OCI-LY7 (cell line): ENCODE results near the gene ERC1. TPM values are rescaled to one million over a fixed set of nuclear protein-coding genes. Genes with fewer than 3 reads are reported as not detected.

Experiments
- BruUV-seq: library from RNA; stranded (reverse); fragments of 400-500 nt; replicated peaks from 2 replicates; lab custom pipeline; 2021; lab: Mats Ljungman, UMichigan
- CTCF ChIA-PET: fragments of 300-600 bp; sonication (Branson Sonifier 250); formaldehyde crosslinking; loops from one replicate; lab custom pipeline; 2022; ENCODE audit warnings: antibody characterized with exemption; ENCODE audit not compliant: unreplicated experiment; lab: Charles Lee
- POLR2A ChIA-PET: fragments of 300-600 bp; sonication (Branson Sonifier 250); formaldehyde crosslinking; loops from one replicate; lab custom pipeline; 2022; ENCODE audit warnings: antibody characterized with exemption; lab: Charles Lee
- DNase-seq: peaks from one replicate; pipeline ENCODE4 v3.0.0-alpha.2; 2015; ENCODE audit warnings: low spot score
- H2AFZ ChIP-seq: fragments of 200-600 bp; sonication (generic), shearing (Covaris generic); 2 replicates; pipeline ENCODE4 v1.6.1; 2014; ENCODE audit warnings: mild to moderate bottlenecking, antibody characterized with exemption, low read length, moderate library complexity
- H3K27ac ChIP-seq: fragments of 200-600 bp; sonication (generic); 2 replicates; pipeline ENCODE4 v1.5.1; 2014; ENCODE audit warnings: mixed run types, low read depth, mild to moderate bottlenecking, moderate library complexity, low read length, inconsistent platforms; ENCODE audit not compliant: poor library complexity, severe bottlenecking
- H3K36me3 ChIP-seq: fragments of 200-600 bp; sonication (generic); 2 replicates; pipeline ENCODE4 v1.6.1; 2014; ENCODE audit warnings: mild to moderate bottlenecking, antibody characterized with exemption, low read length, moderate library complexity, mixed read lengths; ENCODE audit not compliant: insufficient read depth
- H3K4me1 ChIP-seq: fragments of 200-600 bp; sonication (generic); 2 replicates; pipeline ENCODE4 v1.5.1; 2014; ENCODE audit warnings: mild to moderate bottlenecking, low read length; ENCODE audit not compliant: insufficient read depth, poor library complexity, severe bottlenecking
- H3K4me2 ChIP-seq: fragments of 200-600 bp; sonication (generic); 2 replicates; pipeline ENCODE4 v1.6.1; 2014; ENCODE audit warnings: mild to moderate bottlenecking, low read length
- H3K4me3 ChIP-seq: fragments of 200-600 bp; sonication (generic); 2 replicates; pipeline ENCODE4 v1.5.1; 2014; ENCODE audit warnings: mild to moderate bottlenecking, low read depth, low read length; ENCODE audit not compliant: poor library complexity, severe bottlenecking
- H3K79me2 ChIP-seq: fragments of 200-600 bp; sonication (generic); 2 replicates; pipeline ENCODE4 v1.6.1; 2016; ENCODE audit warnings: low read depth, mild to moderate bottlenecking, low read length, moderate library complexity, mixed read lengths; ENCODE audit not compliant: insufficient read depth
- H3K9me2 ChIP-seq: fragments of 200-600 bp; sonication (generic); 2 replicates; pipeline ENCODE4 v1.6.1; 2016; ENCODE audit warnings: mild to moderate bottlenecking, low read length, mixed read lengths; ENCODE audit not compliant: insufficient read depth
- H3K9me3 ChIP-seq: fragments of 200-600 bp; sonication (generic); 2 replicates; pipeline ENCODE4 v1.6.1; 2014; ENCODE audit warnings: mild to moderate bottlenecking, mixed run types, low read length, mixed read lengths
- H4K20me1 ChIP-seq: fragments of 200-600 bp; sonication (generic); 2 replicates; pipeline ENCODE4 v1.6.1; 2014; ENCODE audit warnings: mild to moderate bottlenecking, antibody characterized with exemption, low read length, moderate library complexity, mixed read lengths; ENCODE audit not compliant: insufficient read depth
- EZH2phosphoT487 ChIP-seq: fragments of 200-600 bp; sonication (generic); IDR thresholded peaks from 2 replicates; pipeline ENCODE4 v1.6.1; 2018; ENCODE audit warnings: low read depth, borderline replicate concordance, mild to moderate bottlenecking, mixed run types, antibody characterized with exemption, low read length, moderate library complexity, mixed read lengths
- intact Hi-C: fragments of 100-400 bp; cut with micrococcal nuclease; formaldehyde crosslinking; loops from one replicate; pipeline ENCODE4 v1.10.0; 2022; ENCODE audit not compliant: unreplicated experiment
- total RNA-seq, 2 experiments: library from RNA; depleted of rRNA in 1 of 2; stranded (reverse); fragments of >200 nt in 1 of 2; shearing (Covaris generic) in 1 of 2; gene quantifications; 2 replicates each; pipeline ENCODE4 v1.2.3, GENCODE V29; 2014 to 2022
- TF ChIP-seq, protein P1 (sequence below): fragments of 200-600 bp; sonication (generic); conservative IDR thresholded peaks from 2 replicates; pipeline ENCODE4 v1.5.1; 2014; ENCODE audit warnings: mild to moderate bottlenecking, antibody characterized with exemption, low read length, moderate library complexity, mixed read lengths

The ERC1 gene
- total RNA-seq, 2 experiments from 2014 or later = 26.9 to 86.9 TPM

DNA sequence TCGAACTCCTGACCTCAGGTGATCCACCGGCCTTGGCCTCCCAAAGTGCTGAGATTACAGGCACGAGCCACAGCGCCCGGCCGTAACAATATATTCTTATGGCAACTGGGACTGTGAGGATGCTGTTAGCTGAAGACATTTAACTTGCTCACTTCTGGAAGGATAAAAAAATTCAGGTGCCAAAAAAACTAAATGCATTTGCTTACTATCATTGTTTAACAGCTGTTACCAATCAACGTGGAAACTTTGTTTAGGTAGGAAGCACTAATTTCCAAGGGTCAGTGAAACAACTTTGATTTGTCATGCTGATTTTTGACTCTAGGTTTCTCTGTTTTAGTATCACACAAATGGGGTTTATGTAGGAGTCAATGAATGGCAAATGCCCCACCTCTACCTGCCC, 297.3 kb downstream of the ERC1 start:
- Histone ChIP-seq H3K9me2 (no peaks in the 10 kb centered on the region), H3K4me1 (peaks cover 9% of the 10 kb centered on the region), H4K20me1 (no peaks in the 10 kb centered on the region), H3K36me3 (peaks cover 27% of the 10 kb centered on the region), H3K27ac (no peak overlapping the region), H3K79me2 (no peaks in the 10 kb centered on the region), H3K9me3 (no peaks in the 10 kb centered on the region), H3K4me3 (no peak overlapping the region), H3K4me2 (no peak overlapping the region), H2AFZ (no peak overlapping the region)
- BruUV-seq = no TSS peak
- DNase-seq = no peak
- ChIA-PET CTCF (no interaction called here), POLR2A (interaction anchor here (1.0 kb wide), 1 partner anchor 19 kb away, joined by 6 read pairs; no protein-coding TSS in a partner anchor)
- TF ChIP-seq, protein P1, sequence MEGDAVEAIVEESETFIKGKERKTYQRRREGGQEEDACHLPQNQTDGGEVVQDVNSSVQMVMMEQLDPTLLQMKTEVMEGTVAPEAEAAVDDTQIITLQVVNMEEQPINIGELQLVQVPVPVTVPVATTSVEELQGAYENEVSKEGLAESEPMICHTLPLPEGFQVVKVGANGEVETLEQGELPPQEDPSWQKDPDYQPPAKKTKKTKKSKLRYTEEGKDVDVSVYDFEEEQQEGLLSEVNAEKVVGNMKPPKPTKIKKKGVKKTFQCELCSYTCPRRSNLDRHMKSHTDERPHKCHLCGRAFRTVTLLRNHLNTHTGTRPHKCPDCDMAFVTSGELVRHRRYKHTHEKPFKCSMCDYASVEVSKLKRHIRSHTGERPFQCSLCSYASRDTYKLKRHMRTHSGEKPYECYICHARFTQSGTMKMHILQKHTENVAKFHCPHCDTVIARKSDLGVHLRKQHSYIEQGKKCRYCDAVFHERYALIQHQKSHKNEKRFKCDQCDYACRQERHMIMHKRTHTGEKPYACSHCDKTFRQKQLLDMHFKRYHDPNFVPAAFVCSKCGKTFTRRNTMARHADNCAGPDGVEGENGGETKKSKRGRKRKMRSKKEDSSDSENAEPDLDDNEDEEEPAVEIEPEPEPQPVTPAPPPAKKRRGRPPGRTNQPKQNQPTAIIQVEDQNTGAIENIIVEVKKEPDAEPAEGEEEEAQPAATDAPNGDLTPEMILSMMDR = no peak
- TF ChIP-seq EZH2phosphoT487 = no peak
- intact Hi-C loops = no loop called here

DNA sequence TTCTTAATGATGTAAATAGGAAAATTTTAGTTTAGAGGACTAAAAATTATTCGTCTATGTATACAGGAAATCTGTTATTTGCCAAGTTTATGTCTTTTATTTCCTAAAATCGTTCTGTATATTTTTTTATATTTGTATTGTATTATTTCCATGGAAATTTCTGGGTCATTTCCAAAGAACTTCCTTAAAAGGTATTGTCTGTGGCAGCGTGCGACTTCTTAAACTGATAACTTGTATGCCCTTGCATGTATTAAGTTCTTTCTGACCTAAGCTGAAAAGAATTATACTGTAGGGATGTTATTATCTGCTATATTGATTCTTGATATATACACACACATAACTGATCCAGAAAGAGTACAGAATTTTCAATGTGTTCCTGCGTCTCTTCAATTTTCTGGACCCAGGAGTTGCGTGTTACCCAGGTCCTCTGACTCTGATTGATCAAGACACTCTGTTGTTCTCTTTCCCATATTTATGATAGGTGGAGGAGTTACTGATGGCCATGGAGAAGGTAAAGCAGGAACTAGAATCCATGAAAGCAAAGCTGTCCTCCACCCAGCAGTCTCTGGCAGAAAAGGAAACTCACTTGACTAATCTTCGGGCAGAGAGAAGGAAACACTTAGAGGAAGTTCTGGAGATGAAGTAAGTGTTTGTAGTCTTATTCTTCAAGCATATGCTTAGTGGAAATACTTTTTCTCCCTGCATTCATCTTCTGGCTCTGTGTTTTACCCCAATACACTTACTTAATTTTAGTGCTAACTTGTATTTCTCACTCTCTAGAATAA, 298.5 kb downstream of the ERC1 start:
- no TSS peak for BruUV-seq
- H4K20me1 ChIP-seq = no peaks in the 10 kb centered on the region
- H3K9me2 ChIP-seq = no peaks in the 10 kb centered on the region
- H3K4me2 ChIP-seq = no peak overlapping the region
- no peak for TF ChIP-seq EZH2phosphoT487
- TF ChIP-seq, protein P1 = no peak
- no peak for DNase-seq
- H3K36me3 ChIP-seq = peaks cover 38% of the 10 kb centered on the region
- no peaks in the 10 kb centered on the region for H3K79me2 ChIP-seq
- H3K4me1 ChIP-seq = peaks cover 9% of the 10 kb centered on the region
- intact Hi-C loops = no loop called here
- ChIA-PET POLR2A (interaction anchor here (1.0 kb wide), 1 partner anchor 16 kb away, joined by 3 read pairs; no protein-coding TSS in a partner anchor), CTCF (interaction anchor here (0.6 kb wide), 1 partner anchor 10 kb away, joined by 3 read pairs; no protein-coding TSS in a partner anchor)
- no peaks in the 10 kb centered on the region for H3K9me3 ChIP-seq
- H2AFZ ChIP-seq = no peak overlapping the region
- H3K27ac ChIP-seq = no peak overlapping the region
- no peak overlapping the region for H3K4me3 ChIP-seq

DNA sequence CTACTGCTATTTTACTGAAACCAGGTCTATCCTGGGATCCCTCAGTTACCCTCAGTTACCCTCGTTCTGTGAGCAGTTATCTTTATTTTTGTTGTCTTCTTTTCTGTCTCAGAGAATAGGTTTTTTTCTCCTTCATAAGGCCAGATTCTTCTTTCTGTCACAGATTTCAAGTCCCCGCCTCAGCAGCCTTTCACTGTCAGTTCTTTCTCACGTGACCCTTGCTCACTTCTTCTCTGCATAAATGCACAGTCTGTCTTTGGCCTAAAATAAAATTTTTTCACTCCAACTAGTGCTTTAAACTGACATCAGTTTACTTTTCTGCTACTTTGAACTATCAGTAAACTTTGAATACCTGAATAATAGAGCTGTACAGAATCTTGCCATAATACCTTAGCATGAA, 299.7 kb downstream of the ERC1 start:
- H2AFZ ChIP-seq = no peak overlapping the region
- no peak overlapping the region for H3K27ac ChIP-seq
- H3K9me2 ChIP-seq = no peaks in the 10 kb centered on the region
- TF ChIP-seq, protein P1 = no peak
- no peak for TF ChIP-seq EZH2phosphoT487
- H4K20me1 ChIP-seq = no peaks in the 10 kb centered on the region
- no peak overlapping the region for H3K4me3 ChIP-seq
- H3K4me2 ChIP-seq = no peak overlapping the region
- H3K79me2 ChIP-seq = no peaks in the 10 kb centered on the region
- POLR2A ChIA-PET = no interaction called here
- peaks cover 9% of the 10 kb centered on the region for H3K4me1 ChIP-seq
- H3K36me3 ChIP-seq = peaks cover 50% of the 10 kb centered on the region
- H3K9me3 ChIP-seq = no peaks in the 10 kb centered on the region
- no peak for DNase-seq
- CTCF ChIA-PET = no interaction called here
- BruUV-seq = no TSS peak
- intact Hi-C loops = no loop called here
